Epithelial cell of proximal tubule (primary cell): ENCODE measurements around the gene RCAN2. TPM values are rescaled to one million over a fixed set of nuclear protein-coding genes. Genes with fewer than 3 reads are reported as not detected.
A peak's percentile ranks its signal among the peaks of the same experiment; 100 is the strongest.

Experiments
- DNase-seq: peaks from one replicate; pipeline ENCODE4 v3.0.0-alpha.2; 2011; ENCODE audit warnings: low read depth
- H3K4me3 ChIP-seq: 2 replicates; pipeline ENCODE4 v1.5.1; 2011; ENCODE audit warnings: low read depth, mild to moderate bottlenecking, low read length
- CTCF ChIP-seq: conservative IDR thresholded peaks from 2 replicates; pipeline ENCODE4 v1.5.1; 2012; ENCODE audit warnings: low read depth, mild to moderate bottlenecking, low read length
- total RNA-seq: library from RNA; depleted of rRNA; stranded (reverse); fragments of >200 nt; gene quantifications from 2 replicates; pipeline ENCODE4 v1.2.3, GENCODE V29; 2015

Gene RCAN2
- total RNA-seq, 1 donor from 2014 or later: 5.3 TPM

GRCh38 chr6:46325561-46326530 is 165.4 kb downstream of the RCAN2 start:
- no peak overlapping the region for H3K4me3 ChIP-seq
- DNase-seq: peak; percentile 61
- no peak for TF ChIP-seq CTCF

GRCh38 chr6:46324706-46325105 is 166.5 kb downstream of the RCAN2 start:
- TF ChIP-seq CTCF: no peak
- no peak for DNase-seq
- no peak overlapping the region for H3K4me3 ChIP-seq

GRCh38 chr6:46323966-46324622 is 167.2 kb downstream of the RCAN2 start:
- no peak for DNase-seq
- TF ChIP-seq CTCF: no peak
- no peak overlapping the region for H3K4me3 ChIP-seq

- no peak for TF ChIP-seq CTCF
- no peak overlapping the region for H3K4me3 ChIP-seq
- no peak for DNase-seq
These were observed 167.8 kb downstream of the RCAN2 start for GRCh38 chr6:46323312-46323965.

- TF ChIP-seq CTCF: no peak
- no peak overlapping the region for H3K4me3 ChIP-seq
- DNase-seq: no peak
These were observed 170.7 kb downstream of the RCAN2 start for GRCh38 chr6:46320505-46320904.

GRCh38 chr6:46315589-46315988 is 175.7 kb downstream of the RCAN2 start:
- no peak for TF ChIP-seq CTCF
- no peak overlapping the region for H3K4me3 ChIP-seq
- no peak for DNase-seq
